HAP-1 (cell line): ENCODE results near the gene IL31.
A peak's percentile ranks its signal among the peaks of the same experiment; 100 is the strongest.
"Not testable (repeated sequence)": the region's sequence is repeated elsewhere in the genome, so short reads cannot be mapped to it uniquely, and the experiment has no call there.

Experiments used
- DNase-seq, 2 experiments: peaks; one replicate each; pipeline ENCODE4 v3.0.0-alpha.2; 2016 to 2020; ENCODE audit warnings: low spot score in 2 of 2
- H3K27me3 ChIP-seq: fragments of 250-450 bp; sonication (Bioruptor Pico); 2 replicates; pipeline ENCODE4 v1.5.1; 2020; ENCODE audit warnings: low read depth, mild to moderate bottlenecking, moderate library complexity
- H3K36me3 ChIP-seq: fragments of 250-450 bp; sonication (Bioruptor Pico); replicated peaks from 2 replicates; pipeline ENCODE4 v1.5.1; 2020; ENCODE audit warnings: mild to moderate bottlenecking
- H3K4me1 ChIP-seq: fragments of 250-450 bp; sonication (Bioruptor Pico); 2 replicates; pipeline ENCODE4 v1.5.1; 2020; ENCODE audit warnings: mild to moderate bottlenecking
- H3K4me3 ChIP-seq: fragments of 250-450 bp; sonication (Bioruptor Pico); 2 replicates; pipeline ENCODE4 v1.5.1; 2020; ENCODE audit warnings: mild to moderate bottlenecking, moderate library complexity
- H3K9me3 ChIP-seq: fragments of 250-450 bp; sonication (Bioruptor Pico); 2 replicates; pipeline ENCODE4 v1.5.1; 2020; ENCODE audit warnings: mild to moderate bottlenecking, moderate library complexity
- in situ Hi-C: fragments of 300-500 bp; cut with MboI; formaldehyde crosslinking; loops from 3 replicates; pipeline ENCODE4 v1.14.3; 2020; ENCODE audit warnings: low sequenced_read_pairs, inconsistent platforms, mixed read lengths

Gene IL31

DNA sequence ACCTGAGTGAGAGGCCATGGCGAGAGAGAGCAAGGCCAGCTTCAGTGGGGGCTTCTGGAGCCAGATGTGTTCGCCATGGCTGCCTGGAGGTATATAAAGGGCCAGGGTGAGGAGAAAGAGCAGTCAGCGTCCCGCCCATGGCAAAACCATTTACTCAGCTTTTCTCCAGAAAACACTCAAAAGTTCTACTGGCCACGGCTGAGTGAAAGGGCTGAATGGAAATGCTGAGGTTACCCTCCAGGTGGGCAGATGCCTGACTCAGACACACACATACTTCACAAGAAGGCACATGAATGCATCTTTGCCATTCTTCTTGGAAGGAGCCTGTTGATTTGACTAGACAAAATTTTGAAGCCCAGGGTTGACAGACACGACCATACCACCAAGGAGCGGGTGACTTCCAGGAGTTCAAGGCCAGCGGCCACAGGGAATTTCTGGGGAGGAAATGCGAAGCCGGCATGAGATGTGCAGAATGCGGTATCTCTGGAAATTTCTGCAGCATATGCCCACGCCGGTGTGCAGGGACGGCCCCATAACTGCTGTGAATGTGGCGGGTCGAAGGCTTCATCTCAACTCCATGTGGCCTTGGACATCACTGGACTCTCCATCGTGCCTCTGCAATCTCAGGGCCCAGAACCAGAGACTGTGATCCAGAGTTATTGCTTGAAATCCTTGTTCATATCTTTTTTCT lies at the start of gene IL31:
Gene IL31 (minus strand): TSS at position 67 of the 691 bp plus-strand sequence. CDS start 49 bp downstream, at position 18.
- no peak for DNase-seq
- Histone ChIP-seq H3K27me3 (no peaks in the 10 kb centered on the region), H3K36me3 (no peaks in the 10 kb centered on the region), H3K4me1 (no peaks in the 10 kb centered on the region), H3K9me3 (no peaks in the 10 kb centered on the region), H3K4me3 (no peak within 1 kb of the TSS)
- in situ Hi-C loops, result no loop called here

DNA sequence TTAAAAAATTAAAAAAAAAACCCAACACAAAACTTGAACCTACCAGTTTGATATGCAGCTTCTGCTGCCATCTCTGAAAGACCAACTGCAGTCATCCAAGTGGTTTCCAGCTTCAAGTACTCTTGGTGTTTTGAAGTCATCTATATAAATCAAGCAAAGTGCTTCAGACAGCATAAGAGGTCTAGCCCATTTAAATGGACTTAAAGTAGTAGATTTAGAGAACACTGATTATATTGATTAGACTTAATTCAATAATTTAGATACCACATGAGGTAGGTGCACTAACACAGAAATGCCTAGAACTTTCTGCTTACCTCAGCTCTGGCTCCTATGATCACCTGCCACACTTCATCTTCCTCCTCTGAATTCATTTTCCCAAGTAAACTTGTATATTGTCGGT lies 42.4 kb upstream of the IL31 start:
- in situ Hi-C loops, result no loop called here
- Histone ChIP-seq H3K4me1 (no peaks in the 10 kb centered on the region), H3K4me3 (no peak overlapping the region), H3K36me3 (peaks cover 80% of the 10 kb centered on the region), H3K27me3 (no peaks in the 10 kb centered on the region), H3K9me3 (no peaks in the 10 kb centered on the region)
- DNase-seq, result no peak

DNA sequence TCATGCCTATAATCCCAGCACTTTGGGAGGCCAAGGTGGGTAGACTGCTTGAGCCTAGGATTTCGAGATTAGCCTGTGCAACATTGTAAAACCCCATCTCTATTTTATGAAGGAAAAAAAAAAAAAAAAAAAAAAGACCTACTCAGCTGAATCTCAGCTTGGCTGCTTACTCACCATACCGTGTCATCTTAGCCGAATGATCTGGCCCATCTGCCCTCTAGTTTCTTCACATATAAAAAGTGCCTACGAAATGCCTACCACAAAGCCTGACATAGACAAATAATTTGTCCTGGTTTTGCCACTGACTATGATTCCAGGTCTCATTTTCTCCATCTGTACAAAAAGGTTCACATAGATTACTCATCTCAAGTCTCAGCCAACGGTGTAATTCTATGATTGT lies 41.8 kb upstream of the IL31 start:
- in situ Hi-C loops, result no loop called here
- Histone ChIP-seq H3K4me3 (no peak overlapping the region), H3K4me1 (no peaks in the 10 kb centered on the region), H3K9me3 (no peaks in the 10 kb centered on the region), H3K36me3 (peaks cover 78% of the 10 kb centered on the region), H3K27me3 (no peaks in the 10 kb centered on the region)
- DNase-seq, result no peak

DNA sequence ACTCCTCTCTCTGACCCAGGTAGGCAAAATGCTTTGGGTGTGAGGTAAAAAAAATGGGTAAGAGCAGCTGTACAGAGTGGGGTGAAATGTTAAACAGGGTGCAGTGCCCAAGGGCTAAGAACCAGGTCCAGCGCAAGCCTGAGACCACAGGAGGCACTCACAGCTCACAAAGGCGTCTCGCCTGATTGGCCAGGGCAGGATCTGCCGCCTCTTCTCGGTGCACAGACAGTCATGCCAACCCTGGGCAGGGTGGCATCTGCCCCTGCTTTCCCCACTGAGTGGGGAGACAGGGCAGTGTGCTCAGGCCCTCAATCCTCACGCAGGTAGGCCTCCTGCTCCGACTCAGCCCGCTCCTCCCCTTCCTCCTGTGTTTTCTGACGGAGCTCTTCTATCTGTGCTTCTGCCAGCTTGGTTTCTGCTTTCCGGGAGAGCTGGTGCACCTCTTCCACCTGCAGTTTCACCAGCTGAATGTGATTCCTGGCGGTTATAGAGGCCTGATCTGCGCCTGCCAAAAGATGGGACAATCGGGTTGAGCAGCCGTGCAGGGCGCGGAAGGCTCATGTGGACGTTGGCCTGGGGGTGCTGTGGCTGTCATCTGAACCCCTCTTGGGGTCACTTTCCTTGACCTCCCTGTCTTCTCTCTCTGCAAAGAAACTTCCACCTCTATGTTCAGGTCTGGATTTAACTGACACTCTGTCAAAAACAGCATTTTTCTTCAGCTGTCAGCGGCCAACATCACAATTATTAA lies 34.2 kb upstream of the IL31 start:
- Histone ChIP-seq H3K27me3 (no peaks in the 10 kb centered on the region), H3K36me3 (peaks cover 49% of the 10 kb centered on the region), H3K4me3 (no peak overlapping the region)

GRCh38 chr12:122207391-122207790 lies 33.4 kb upstream of the IL31 start:
- no peaks in the 10 kb centered on the region for H3K9me3 ChIP-seq
- H3K27me3 ChIP-seq, result no peaks in the 10 kb centered on the region
- H3K36me3 ChIP-seq, result peaks cover 43% of the 10 kb centered on the region
- 0 out of 2 replicates have a peak, but pooled peaks cover 4% of the 10 kb centered on the region for H3K4me1 ChIP-seq
- no peak for DNase-seq
- in situ Hi-C loops, result no loop called here
- H3K4me3 ChIP-seq, result no peak overlapping the region

More for the DNA sequence above, 34.2 kb upstream of the IL31 start:
- in situ Hi-C loops, result no loop called here
- DNase-seq, result no peak
- Histone ChIP-seq H3K4me1 (no peaks in the 10 kb centered on the region), H3K9me3 (no peaks in the 10 kb centered on the region)

- Histone ChIP-seq H3K36me3 (peaks cover 39% of the 10 kb centered on the region), H3K9me3 (no peaks in the 10 kb centered on the region), H3K27me3 (no peaks in the 10 kb centered on the region), H3K4me3 (no peak overlapping the region), H3K4me1 (0 out of 2 replicates have a peak, but pooled peaks cover 4% of the 10 kb centered on the region)
- no peak for DNase-seq
- in situ Hi-C loops, result no loop called here
Observed at GRCh38 chr12:122206976-122207375, 33.0 kb upstream of the IL31 start.

GRCh38 chr12:122206111-122206881 lies 32.3 kb upstream of the IL31 start:
- DNase-seq, result no peak

DNA sequence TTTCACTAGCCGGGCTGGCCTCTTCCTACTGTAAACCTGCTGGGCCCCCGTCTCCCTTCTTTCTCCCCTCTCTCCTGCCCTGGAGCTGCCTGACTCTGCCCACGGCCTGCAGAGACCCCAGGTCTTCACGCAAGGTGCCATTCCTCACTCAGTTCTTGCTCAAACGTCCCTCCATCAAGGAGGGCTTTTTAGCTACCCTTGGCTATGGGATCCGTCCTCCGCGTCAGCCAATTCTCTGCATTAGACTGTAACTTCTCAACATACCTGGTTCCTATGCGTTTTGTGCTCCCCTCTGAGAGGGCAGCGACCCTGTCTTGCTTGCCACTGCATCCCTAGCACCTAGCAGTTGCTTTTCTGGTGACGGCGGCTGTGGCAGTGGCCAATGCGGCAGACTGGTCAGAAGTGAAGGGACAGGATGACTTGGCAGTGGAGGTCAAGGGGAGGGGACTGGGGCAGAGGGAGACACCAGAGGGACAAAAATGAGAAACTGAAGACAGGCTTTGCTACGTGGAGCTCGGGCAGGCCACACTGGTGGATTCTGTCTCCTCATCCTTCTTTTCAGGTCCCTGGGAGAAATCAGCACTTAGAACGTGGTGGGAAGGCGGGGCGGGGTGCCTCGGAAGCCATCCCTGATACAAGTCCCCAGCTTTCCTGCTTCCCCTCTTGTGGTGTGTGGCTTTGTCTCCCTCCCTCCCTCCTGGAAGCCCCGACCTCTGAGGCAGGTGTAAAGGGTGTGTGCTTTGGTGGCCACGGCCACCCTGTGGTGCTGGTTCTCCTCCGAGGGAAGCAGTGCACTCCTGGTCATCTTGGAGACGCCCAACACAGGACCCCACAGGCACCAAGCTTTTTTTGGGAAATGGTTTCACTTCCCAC lies 31.3 kb upstream of the IL31 start:
- 0 out of 2 replicates have a peak, but pooled peaks cover 4% of the 10 kb centered on the region for H3K4me1 ChIP-seq
- H3K9me3 ChIP-seq, result no peaks in the 10 kb centered on the region
- H3K27me3 ChIP-seq, result no peaks in the 10 kb centered on the region
- H3K36me3 ChIP-seq, result peaks cover 26% of the 10 kb centered on the region
- no peak for DNase-seq
- no peak overlapping the region for H3K4me3 ChIP-seq
- in situ Hi-C loops, result no loop called here

More at GRCh38 chr12:122206111-122206881, 32.3 kb upstream of the IL31 start:
- in situ Hi-C loops, result no loop called here
- Histone ChIP-seq H3K4me1 (0 out of 2 replicates have a peak, but pooled peaks cover 4% of the 10 kb centered on the region), H3K4me3 (no peak overlapping the region), H3K36me3 (peaks cover 34% of the 10 kb centered on the region), H3K9me3 (no peaks in the 10 kb centered on the region), H3K27me3 (no peaks in the 10 kb centered on the region)

DNA sequence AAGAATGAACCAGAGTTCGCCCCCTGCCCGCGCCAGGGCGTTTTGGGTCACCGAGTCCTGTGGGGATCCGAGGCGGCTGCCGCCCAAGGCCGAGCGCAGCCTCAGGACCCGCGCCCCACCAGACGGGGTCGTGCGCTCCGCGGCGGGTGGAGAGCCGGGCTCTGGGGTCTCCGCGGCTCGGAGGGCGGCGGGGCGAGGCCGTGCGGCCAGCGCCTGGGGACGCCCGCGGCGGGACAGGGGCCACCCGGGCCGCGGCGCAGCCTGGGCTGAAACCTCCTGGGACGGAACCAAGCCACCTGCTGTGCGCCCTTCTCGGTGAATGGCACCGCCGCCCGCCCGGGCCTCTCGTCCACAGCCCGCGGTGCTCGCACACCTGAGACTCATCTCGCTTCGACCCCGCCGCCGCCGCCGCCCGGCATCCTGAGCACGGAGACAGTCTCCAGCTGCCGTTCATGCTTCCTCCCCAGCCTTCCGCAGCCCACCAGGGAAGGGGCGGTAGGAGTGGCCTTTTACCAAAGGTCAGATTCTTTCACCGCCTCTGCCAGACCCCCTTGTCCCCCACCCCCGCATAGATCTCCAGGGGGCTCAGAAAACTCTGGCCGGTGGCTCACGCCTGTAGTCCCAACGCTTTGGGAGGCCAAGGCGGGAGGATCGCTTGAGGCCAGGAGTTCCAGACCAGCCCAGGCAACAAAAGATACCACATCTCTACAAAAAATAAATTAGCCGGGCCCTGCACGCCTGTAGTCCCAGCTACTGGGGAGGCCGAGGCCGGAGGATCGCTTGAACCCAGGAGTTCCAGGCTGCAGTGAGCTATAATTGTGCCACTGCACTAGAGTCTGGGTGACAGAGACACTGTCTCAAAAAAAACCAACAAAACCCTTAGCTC lies 30.4 kb upstream of the IL31 start:
- H3K36me3 ChIP-seq, result peaks cover 19% of the 10 kb centered on the region
- no peak for DNase-seq
- H3K4me1 ChIP-seq, result 0 out of 2 replicates have a peak, but pooled peaks cover 4% of the 10 kb centered on the region
- no peaks in the 10 kb centered on the region for H3K27me3 ChIP-seq
- H3K4me3 ChIP-seq, result no peak overlapping the region; the same call in 1 of the 2 replicates
- in situ Hi-C loops, result no loop called here
- H3K9me3 ChIP-seq, result no peaks in the 10 kb centered on the region

GRCh38 chr12:122203301-122204166 lies 29.5 kb upstream of the IL31 start, which contains the start of gene B3GNT4:
Gene B3GNT4 (plus strand): TSS chr12:122203709. CDS start chr12:122204619, 910 bp downstream.
- no peaks in the 10 kb centered on the region for H3K9me3 ChIP-seq
- H3K27me3 ChIP-seq, result no peaks in the 10 kb centered on the region
- peak; percentile 74 to 82 for DNase-seq
- peak within 1 kb of the TSS; percentile 40 for H3K4me3 ChIP-seq
- H3K36me3 ChIP-seq, result peaks cover 16% of the 10 kb centered on the region
- H3K4me1 ChIP-seq, result 0 out of 2 replicates have a peak, but pooled peaks cover 4% of the 10 kb centered on the region
- in situ Hi-C loops, result no loop called here

DNA sequence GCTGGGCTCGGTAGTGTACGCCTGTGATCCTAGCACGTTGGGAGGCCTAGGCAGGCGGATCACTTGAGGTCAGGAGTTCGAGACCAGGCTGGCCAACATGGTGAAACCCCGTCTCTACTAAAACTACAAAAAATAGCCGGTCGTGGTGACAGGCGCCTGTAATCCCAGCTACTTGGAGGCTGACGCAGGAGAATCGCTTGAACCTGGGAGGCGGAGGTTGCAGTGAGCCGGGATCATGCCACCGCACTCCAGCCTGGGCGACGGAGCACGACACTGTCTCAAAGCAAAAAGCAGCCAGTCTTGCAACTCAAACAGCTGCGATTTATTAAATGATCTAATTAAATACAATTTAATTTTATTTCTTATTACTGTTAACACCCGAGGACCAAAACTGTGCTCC lies 28.8 kb upstream of the IL31 start:
- Histone ChIP-seq H3K36me3 (peaks cover 11% of the 10 kb centered on the region), H3K4me3 (peak overlapping the region; percentile 40)
- H3K4me1 ChIP-seq, in situ Hi-C loops, DNase-seq, H3K27me3 ChIP-seq, H3K9me3 ChIP-seq: not testable (repeated sequence)
